ENCODE data around the gene STAT2.

Gene STAT2

GRCh38 chr12:56293795-56294194 is 66.1 kb downstream of the STAT2 start:
- DNase-seq (ENCODE audit: low read depth in 2 of 2): no peak
